ENCODE measurements around the gene TLR9. TPM values are rescaled to one million over a fixed set of nuclear protein-coding genes. Genes with fewer than 3 reads are reported as not detected.

The TLR9 gene
- total and polyA plus RNA-seq, 11 donors, result 0.04 to 0.65 (median 0.22) TPM; not detected in 1

DNA sequence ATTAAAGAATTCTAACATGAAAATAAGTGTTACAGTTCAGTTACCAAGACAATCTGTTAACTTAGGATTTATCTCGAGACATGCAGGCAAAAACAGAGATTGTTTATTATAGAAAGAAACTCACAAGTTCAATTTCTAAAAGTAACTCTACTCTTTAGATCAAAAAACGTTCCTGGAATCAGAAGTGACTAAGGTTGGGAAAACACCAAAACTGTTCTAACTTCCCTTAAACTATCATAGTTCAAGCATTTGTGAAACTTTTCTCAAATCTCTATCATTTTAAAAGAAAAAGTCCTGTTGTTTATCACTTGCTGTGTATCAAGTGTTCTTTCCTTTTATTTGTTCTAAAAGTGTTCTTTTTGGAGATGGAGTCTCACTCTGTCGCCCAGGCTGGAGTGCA is 44.3 kb upstream of the TLR9 start:
- ATAC-seq (no peak), DNase-seq (no peak)
- H3K9me3 ChIP-seq, result no peaks in the 10 kb centered on the region
- peak overlapping the region; percentile 1 to 94 (median 40) for H3K27ac ChIP-seq
- H3K4me1 ChIP-seq, result peaks cover 3 to 74% (median 59%) of the 10 kb centered on the region in 12 donors
- TF ChIP-seq, protein P1, sequence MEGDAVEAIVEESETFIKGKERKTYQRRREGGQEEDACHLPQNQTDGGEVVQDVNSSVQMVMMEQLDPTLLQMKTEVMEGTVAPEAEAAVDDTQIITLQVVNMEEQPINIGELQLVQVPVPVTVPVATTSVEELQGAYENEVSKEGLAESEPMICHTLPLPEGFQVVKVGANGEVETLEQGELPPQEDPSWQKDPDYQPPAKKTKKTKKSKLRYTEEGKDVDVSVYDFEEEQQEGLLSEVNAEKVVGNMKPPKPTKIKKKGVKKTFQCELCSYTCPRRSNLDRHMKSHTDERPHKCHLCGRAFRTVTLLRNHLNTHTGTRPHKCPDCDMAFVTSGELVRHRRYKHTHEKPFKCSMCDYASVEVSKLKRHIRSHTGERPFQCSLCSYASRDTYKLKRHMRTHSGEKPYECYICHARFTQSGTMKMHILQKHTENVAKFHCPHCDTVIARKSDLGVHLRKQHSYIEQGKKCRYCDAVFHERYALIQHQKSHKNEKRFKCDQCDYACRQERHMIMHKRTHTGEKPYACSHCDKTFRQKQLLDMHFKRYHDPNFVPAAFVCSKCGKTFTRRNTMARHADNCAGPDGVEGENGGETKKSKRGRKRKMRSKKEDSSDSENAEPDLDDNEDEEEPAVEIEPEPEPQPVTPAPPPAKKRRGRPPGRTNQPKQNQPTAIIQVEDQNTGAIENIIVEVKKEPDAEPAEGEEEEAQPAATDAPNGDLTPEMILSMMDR (IDR thresholded peaks at IDR 0.05), result no peak
- TF ChIP-seq POLR2A (IDR thresholded peaks at IDR 0.05), result no peak
- no peaks in the 10 kb centered on the region for H3K27me3 ChIP-seq
- H3K4me3 ChIP-seq, result no peak overlapping the region
- intact Hi-C loops (cut with DNase I), result loop anchor here in 2 of 10 donors (5.0 kb wide), 2 partner anchors 32 to 272 kb away; partner anchors contain the start of genes RPL29 (in 1 of the 2) and TWF2 (in 1 of the 2)
- H3K36me3 ChIP-seq, result peaks cover 0 to 98% (median 77%) of the 10 kb centered on the region in 9 donors
- WGBS, 4 donors, result 47 to 58% (median 55%) methylated on average over 3 of the region's 3 CpGs

DNA sequence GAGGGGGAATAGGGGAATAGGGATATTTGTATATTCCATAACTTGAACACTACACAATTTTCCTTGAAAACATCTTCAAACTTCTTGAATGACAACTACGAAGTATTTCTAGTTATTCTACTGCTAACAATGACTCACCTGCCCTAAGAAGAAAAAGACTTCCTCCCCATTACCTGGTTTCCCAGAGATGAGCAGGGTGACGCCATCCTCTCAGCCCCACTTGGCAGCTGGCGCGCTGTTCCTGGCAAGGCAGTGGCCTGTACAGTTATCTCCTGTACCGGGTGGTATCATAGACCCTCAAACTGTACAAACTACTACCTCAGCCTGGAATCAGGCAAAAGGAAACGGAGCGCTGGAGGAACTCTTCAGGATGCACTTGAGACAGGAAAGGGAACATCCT is 42.6 kb upstream of the TLR9 start:
- TF ChIP-seq, protein P1 (IDR thresholded peaks at IDR 0.05), result no peak
- TF ChIP-seq POLR2A (IDR thresholded peaks at IDR 0.05), result no peak
- ATAC-seq (no peak), DNase-seq (no peak)
- peak overlapping the region in 1 of 12 donors; percentile 33 for H3K27ac ChIP-seq
- WGBS, 4 donors, result 57 to 71% (median 70%) methylated on average over 7 of the region's 7 CpGs
- H3K4me1 ChIP-seq, result peaks cover 3 to 61% (median 43%) of the 10 kb centered on the region in 12 donors
- H3K9me3 ChIP-seq, result no peaks in the 10 kb centered on the region
- intact Hi-C loops (cut with DNase I), result no loop called here
- H3K36me3 ChIP-seq, result peaks cover 0 to 99% (median 81%) of the 10 kb centered on the region in 9 donors
- H3K27me3 ChIP-seq, result no peaks in the 10 kb centered on the region
- no peak overlapping the region for H3K4me3 ChIP-seq

DNA sequence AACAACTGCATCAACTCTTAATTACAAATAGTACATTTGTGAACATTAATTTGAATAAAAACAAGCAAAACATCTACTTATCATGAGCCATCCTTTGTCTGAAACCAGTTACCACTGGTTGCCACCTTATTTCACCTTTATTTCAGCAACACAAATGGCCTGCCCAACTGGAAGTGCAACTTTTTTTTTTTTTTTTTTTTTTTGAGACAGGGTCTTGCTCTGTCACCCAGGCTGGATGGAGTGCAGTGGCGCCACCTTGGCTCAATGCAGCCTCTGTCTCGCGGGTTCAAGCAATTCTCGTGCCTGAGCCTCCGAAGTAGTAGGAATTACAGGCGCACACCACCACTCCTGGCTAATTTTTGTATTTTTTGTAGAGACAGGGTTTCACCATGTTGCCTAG is 39.9 kb upstream of the TLR9 start:
- Histone ChIP-seq H3K27ac (no peak overlapping the region), H3K4me3 (no peak overlapping the region), H3K27me3 (no peaks in the 10 kb centered on the region), H3K9me3 (no peaks in the 10 kb centered on the region), H3K36me3 (peaks cover 7 to 100% (median 98%) of the 10 kb centered on the region in 9 donors), H3K4me1 (peaks cover 3 to 38% (median 18%) of the 10 kb centered on the region in 12 donors)
- DNase-seq (no peak), ATAC-seq (no peak)
- 92 to 98% (median 95%) methylated on average over 6 of the region's 6 CpGs for WGBS, 4 donors
- TF ChIP-seq, protein P1 (IDR thresholded peaks at IDR 0.05), result no peak
- no peak for TF ChIP-seq POLR2A (IDR thresholded peaks at IDR 0.05)
- intact Hi-C loops (cut with DNase I), result no loop called here

DNA sequence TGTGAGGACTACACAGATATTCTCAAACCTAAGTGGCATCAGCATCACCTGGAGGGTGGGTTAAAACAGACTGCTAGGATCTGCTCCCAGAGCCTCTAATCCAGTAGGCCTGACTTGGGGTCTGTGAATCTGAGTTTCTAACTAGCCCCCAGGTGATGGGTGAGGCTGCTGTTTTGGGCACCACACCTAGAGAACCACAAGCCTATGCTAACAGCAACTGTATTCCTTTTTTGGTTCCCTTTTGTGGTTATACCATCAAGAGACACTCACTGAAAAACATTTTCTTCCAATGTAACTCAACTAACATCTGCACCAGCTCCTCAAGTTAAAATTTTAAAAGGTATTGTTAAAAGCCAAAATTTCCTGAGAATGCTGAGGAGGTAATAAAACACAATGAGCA is 37.0 kb upstream of the TLR9 start:
- Histone ChIP-seq H3K36me3 (peaks cover 10 to 100% (median 100%) of the 10 kb centered on the region in 9 donors), H3K4me1 (peaks cover 0 to 9% (median 0%) of the 10 kb centered on the region in 12 donors), H3K27ac (no peak overlapping the region), H3K9me3 (no peaks in the 10 kb centered on the region), H3K27me3 (no peaks in the 10 kb centered on the region), H3K4me3 (no peak overlapping the region)
- ATAC-seq (no peak), DNase-seq (no peak)
- intact Hi-C loops (cut with DNase I), result no loop called here
- TF ChIP-seq POLR2A (IDR thresholded peaks at IDR 0.05), result no peak
- TF ChIP-seq, protein P1 (IDR thresholded peaks at IDR 0.05), result no peak
